CD4-positive, alpha-beta T cell treated with Interleukin-4 for 1 hour (primary cell): ENCODE data around the gene ARL14EPL.

Experiments used
- DNase-seq, 2 donors: peaks; one replicate each; pipeline ENCODE4 v3.0.0-alpha.2; 2020 to 2022

ARL14EPL gene

DNA sequence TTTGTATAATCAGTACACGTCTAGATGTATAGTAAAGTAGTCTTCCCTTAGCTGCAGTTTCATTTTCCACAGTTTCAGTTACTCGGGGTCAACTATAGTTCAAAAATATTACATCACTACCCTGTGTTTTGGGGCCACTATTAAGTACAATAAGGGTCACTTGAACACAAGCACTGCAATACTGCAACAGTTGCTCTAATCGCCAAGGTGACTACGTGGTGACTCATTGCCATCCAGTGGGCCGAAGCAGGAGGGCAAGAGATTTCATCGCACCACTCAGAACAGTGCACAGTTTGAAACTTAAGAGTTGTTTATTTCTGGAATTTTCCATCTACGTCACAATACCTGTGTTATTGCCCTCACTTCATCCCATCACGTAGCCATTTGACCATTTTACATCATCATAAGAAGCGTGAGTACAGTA lies at the start of gene ARL14EPL:
ARL14EPL (plus strand) TSS at position 379 of the 424 bp plus-strand sequence. CDS start 18,994 bp downstream, outside the sequence.
- DNase-seq = peak; percentile 9 to 52

DNA sequence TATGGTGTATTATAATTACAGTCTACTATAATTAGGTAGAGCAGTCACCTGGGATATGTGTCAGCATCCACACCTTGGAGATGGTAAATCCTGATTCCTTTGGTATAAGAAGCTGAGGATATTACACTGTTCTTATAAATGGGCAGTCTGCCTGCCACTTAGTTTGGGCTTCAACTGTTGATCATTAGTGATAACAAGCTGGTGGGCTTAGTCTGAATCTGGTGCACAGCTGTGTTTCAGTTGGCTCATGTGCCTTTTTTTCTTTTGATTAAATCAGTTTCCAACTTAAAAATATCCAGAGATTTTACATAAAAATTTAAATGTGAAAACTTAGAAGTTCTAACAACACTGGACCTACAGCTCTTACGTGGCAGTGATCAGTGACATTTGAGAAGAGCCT lies 48.8 kb upstream of the ARL14EPL start:
- DNase-seq = no peak

DNA sequence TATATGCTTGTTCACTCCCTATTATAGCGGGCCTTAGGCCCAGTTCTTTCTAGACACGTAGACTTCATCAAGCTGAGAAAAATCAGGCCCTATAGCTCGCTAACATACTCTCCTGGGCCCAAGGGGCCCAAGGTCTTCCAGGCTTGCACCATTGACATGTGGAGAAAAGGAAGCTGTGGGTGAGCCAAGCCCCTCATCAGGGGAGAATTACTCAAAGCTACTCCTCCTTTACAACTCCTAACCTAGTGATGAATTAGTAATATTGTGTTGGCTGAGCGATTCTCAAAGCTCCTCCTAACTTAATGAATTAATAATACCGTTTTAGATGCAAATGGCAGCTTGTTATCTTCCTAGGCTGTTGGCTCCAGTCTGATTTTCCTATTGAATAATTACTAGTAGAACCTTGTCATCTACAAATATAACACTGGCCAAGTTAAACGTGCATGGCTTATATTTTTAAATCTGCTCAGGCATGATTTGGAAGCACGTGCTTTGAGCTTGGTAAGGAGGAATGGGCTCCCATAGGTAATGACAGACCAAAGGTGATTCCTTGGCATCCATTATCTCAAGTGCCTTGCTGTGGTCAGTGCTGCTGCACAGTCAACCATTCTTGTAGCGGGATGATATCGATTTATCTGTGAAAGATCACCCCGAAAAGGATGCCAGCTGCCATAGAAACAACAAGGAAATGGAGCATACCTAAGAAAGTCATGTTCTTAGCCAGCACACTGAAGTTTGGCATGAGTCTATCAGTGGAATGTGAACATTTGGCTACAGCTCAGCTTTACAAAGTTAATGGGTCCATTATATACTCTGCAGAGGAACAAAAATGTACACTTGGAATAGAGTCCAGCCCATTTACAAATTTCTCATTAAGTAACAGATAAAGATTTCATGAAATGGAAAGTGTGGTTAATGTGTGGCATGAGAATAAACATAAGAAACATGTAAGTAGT lies 46.2 kb upstream of the ARL14EPL start:
- no peak for DNase-seq

DNA sequence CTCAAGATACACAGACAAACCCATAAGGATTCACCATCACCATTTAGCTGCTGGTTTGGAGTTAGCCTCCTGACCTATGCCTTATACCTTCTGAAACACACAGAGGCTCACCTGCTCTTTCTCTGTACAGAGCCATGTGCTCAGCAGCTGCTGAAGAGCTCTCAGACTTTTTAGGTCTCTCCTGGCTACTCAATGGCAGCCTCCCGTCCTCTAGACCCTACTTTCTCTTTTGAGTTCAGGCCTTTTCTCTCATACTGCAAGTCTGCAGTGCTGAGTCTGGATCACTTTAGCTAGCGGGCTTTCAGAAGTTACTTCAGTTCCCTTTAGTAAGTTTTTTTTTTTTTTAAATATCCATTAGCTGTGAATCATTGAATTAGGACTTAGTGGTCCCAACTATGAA lies 44.3 kb upstream of the ARL14EPL start:
- DNase-seq = no peak

- no peak for DNase-seq
Observed at GRCh38 chr5:115992848-115993350, 39.4 kb upstream of the ARL14EPL start.

DNA sequence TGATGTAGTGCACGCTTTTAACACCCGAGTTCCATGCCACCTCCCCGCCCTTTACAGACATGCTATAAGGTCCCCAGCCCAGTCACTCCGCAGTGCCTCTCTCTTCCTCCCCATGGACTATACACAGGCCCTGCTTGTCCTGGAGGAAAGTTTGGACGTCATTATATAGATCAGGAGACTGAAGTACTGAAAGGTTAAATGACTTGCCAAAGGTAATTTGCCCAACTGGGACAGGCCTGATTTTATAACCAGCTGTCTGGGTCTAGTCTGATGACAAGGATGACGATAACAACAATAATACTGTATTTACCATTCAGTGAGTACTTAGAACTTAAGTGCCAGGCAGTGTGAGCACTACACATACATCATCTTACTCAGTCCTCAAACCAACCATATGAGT lies 36.9 kb upstream of the ARL14EPL start:
- no peak for DNase-seq

GRCh38 chr5:116002116-116002906 lies 30.0 kb upstream of the ARL14EPL start:
- no peak for DNase-seq

DNA sequence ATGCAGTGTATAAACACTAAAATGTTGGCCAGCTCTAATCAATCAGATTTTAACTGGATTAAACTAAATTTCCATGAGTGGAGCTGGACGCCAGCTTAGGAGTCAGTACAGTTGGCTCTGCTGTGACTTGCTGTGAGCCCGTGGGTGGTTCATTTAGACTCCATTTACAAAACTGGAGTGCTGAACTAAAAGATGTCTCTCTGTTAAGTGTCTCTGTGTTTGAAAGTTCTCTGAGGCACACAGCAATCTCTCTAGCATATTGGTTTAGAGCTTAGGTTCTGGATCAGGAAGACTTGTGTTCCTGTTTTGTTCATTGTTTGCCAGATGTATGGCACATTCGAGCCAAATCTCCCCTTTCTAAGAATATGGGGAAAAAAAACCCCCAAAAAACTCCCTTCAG lies 28.0 kb upstream of the ARL14EPL start:
- DNase-seq = no peak

DNA sequence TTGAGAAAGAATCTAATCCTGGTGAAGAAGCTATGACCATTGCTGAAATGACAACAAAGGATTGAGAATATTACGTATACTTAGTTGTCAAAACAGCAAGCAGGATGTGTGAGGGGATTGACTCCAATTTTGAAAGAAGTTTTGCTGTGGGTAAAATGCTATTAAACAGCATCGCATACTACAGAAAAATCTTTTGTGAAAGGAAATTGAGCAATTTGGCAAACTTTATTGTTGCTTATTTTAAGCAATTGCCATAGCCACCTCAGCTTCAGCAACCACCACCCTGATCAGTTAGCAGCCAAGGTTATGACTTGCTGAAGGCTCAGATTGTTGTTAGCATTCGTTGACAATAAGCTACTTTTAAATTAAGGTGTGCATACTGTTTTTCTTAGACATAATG lies 22.5 kb upstream of the ARL14EPL start:
- DNase-seq = no peak

GRCh38 chr5:116011046-116011445 lies 21.2 kb upstream of the ARL14EPL start:
- DNase-seq = no peak

GRCh38 chr5:116013207-116013785 lies 19.0 kb upstream of the ARL14EPL start:
- no peak for DNase-seq

DNA sequence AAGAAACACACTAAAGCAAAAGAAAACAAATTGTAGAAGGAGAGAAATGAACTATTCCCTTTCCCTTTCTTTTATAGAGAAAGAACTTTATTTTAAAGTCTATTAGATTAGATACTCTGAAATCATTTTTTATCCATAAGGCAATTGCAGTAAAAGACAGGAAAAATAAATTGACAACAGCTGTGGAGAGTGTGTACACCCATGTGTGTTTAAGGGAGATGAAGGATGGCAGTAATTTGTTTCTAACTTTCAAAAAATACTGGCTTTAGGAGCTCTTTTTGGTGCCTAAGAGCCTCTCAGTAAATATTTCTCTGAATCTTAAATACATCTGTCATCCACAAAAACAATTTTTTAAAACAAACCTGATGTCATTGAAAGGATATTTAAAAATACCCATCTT lies 18.3 kb upstream of the ARL14EPL start:
- no peak for DNase-seq

- DNase-seq = no peak
Observed at GRCh38 chr5:116023619-116024018, 8.7 kb upstream of the ARL14EPL start.

DNA sequence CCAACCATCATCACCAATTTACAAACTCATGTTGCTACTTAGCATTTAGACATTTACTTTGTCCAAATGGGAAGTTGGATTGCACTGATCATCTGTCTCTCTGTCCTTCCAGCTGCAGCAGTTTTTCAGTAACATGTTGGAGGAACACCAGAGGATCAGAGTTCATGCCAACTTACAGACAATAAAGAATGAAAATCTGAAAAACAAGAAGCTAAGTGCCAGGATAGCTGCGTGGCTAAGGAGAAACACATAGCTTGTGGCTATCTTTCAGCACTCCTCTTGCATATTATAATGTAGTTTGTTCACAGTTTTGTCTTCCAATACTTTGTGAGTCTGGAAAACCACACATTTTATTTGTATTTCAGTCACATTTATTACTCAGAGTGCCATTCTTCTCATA lies 6.4 kb upstream of the ARL14EPL start:
- no peak for DNase-seq

DNA sequence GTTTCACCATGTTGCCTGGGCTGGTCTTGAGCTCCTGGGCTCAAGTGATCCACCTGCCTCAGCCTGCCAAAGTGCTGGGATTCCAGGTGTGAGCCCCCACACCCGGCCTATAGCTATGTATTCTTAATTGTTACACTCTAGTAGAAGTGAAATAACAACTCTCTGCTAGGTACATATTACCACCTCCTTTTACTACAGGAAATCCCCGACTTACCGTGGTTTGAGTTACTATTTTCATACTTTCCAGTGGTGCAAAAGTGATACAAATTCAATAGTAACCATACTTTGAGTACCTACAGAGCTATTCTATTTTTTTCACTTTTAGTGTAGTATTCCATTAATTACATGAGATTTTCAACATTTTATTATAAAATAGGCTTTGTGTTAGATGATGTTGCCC lies 719 bp downstream of the ARL14EPL start:
- DNase-seq = no peak

GRCh38 chr5:116035123-116035522 lies 2.9 kb downstream of the ARL14EPL start:
- DNase-seq = no peak

DNA sequence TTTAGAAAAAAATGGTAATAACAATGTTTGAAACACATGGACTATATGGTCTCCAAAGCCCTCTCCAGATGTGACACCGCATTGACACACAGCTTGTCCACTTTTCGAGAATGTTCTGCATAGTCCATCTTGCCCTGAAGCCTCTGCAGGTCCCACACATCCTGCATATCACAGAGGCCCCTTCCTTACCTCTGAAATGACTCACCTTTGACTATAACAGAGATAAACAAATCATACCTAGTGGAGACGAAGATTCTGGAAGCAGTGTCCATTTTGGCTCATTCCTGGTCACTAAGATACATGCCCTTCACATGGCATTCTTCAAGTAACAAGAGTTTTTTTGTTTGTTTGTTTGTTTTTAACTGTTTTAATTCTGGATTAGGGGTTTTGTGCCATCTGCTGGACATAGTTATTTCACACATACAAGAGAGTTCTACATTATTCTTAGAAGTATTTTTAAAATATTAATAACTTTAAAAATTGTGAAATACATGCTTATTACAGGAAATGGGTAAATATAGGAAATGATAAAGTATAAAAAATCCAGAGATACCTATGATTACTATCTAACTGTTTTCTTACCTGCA lies 5.1 kb downstream of the ARL14EPL start:
- DNase-seq = no peak

- peak in 1 of 2 donors; percentile 52 for DNase-seq
Observed at GRCh38 chr5:116038817-116039216, 6.5 kb downstream of the ARL14EPL start.

DNA sequence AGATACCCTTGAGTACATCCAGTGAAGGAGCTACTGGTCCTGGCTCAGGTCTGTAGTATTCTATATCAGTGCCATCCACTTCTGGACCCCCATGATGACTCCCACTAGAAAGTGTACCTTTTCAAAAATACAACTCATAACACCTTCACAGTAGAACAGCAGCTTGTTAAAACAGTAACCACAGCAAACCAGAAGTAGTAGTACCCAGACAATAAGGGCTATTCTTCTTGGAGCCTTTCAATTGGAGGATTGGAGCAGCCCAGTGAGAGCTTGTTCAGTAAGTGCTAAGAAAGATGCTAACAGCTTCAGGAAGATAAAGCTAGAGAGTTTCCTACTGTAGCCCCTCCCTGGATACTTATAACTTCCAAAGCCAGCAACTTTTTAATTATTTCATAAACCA lies 10.1 kb downstream of the ARL14EPL start:
- DNase-seq = no peak

DNA sequence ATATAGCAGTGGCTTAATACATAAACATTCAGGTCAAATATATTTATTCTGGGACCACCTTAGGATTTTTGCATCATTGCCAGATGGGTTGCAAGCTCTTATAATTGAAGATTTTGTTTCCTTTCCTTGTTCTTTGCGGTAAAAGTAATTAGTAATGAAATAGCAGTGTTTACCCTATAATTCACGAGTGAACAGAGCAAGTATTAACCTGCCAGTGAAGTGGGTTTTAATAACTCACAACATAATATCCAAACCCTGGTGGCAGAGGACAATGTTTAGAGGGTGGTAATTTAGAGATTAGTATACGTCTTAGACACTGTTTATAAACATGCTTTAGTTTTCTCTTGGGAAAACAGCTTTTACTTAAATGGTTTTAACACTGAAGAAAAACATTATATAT lies 11.8 kb downstream of the ARL14EPL start:
- no peak for DNase-seq

DNA sequence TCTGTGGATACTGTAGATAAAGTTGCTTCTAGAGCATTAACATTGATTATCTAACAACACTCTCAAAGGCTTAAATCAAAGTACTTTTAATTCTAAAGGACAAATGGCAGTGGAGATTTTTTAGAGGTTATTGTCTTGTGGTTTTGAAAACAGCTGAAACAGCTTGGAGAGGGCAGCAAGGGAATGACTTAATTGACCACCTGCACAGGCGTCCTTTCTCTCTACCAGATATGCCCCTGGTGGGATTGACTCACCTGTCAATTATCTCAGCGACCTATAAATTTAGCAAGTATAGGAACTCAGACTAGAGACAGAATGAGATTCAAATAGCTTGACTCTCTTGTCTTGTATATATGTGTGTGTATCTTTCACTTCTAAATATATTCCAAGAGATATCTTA lies 13.5 kb downstream of the ARL14EPL start:
- no peak for DNase-seq

DNA sequence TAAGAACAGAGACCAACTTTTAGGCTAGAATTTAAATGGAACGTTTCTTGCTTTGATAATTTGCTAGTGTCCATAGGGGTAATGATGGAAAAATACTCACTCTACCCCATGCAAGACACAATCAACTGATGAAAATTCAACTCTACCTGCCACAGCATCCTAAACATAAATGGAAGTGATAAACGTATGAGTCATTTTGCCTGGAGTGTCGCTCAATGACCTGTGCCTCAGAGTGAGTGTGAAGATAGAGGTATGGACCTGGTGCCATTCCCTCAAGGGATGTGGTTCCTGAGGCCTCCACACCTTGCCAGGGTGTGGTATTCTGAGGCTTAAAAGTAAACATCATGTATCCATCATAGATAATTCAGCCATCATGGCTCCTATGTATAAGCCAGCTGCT lies 14.0 kb downstream of the ARL14EPL start:
- no peak for DNase-seq

DNA sequence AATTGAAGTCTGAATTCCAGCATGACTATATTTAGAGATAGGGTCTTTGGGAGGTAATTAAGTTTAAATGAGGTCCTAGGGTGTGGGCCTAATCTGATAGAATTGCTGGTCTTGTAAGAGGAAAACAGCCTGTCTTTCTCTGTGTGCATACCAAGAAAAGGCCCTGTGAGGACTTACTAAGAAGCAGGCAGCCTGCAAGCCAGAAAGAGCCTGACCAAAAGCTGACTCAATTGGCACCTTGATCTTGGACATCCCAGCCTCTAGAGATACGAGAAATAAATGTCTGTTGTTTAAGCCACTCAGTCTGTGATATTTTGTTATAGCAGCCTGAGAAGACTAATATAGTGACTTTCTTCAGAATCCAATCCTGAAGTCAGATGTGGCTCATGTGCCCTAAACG lies 14.6 kb downstream of the ARL14EPL start:
- DNase-seq = no peak
